GM18858 (cell line): ENCODE measurements around the gene OR2T33.
A peak's percentile ranks its signal among the peaks of the same experiment; 100 is the strongest.
"Not testable (repeated sequence)": the region's sequence is repeated elsewhere in the genome, so short reads cannot be mapped to it uniquely, and the experiment has no call there.

Experiments
- ATAC-seq: cut with Tn5 transposase; IDR thresholded peaks from one replicate; pipeline ENCODE4 v1.9.1; 2021; ENCODE audit not compliant: unreplicated experiment

The OR2T33 gene, protein sequence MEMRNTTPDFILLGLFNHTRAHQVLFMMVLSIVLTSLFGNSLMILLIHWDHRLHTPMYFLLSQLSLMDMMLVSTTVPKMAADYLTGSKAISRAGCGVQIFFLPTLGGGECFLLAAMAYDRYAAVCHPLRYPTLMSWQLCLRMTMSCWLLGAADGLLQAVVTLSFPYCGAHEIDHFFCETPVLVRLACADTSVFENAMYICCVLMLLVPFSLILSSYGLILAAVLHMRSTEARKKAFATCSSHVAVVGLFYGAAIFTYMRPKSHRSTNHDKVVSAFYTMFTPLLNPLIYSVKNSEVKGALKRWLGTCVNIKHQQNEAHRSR

DNA sequence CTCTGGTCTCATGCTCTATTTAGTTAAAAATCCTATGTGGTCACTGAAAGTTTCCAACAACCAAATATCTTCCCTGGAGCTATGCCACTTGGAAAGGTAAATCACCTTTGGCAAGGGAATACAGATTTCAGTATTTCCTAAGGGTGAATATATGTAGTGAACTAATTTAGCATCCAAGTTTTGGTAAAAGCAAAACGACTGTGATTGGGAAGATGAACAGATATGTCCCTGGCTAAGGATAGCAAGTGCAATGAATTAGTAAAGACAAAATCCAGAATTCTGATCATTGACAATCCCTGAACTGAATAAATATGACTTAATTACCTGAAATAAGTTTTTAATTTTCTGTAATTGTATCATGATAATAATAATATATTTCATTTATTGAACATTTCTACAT lies at the start of gene OR2T33:
TSS of gene OR2T33 (minus strand) at position 101 of the 400 bp plus-strand sequence. CDS start 4,162 bp downstream, outside the sequence.
- ATAC-seq = no peak

GRCh38 chr1:248324468-248324867 lies 46.7 kb upstream of the OR2T33 start, which contains the start of gene OR2M7:
OR2M7 (minus strand) TSS chr1:248324568; CDS start chr1:248324568, 0 bp downstream.
- ATAC-seq = no peak

- no peak for ATAC-seq
Observed at GRCh38 chr1:248316796-248317195, 39.0 kb upstream of the OR2T33 start.

DNA sequence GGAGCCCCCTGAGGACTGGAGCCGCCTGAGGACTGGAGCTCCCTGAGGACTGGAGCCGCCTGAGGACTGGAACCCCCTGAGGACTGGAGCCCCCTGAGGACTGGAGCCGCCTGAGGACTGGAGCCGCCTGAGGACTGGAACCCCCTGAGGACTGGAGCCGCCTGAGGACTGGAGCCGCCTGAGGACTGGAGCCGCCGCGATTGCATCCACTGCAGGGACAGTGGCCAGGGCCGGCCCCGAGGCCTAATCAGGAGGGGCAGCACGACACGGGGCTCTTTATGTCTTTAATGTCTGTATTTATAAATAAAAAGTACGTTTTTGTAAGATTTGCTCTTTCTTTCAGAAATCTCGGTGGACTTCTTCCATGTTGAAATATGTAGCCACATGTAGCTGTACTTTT lies 29.0 kb upstream of the OR2T33 start:
- ATAC-seq = not testable (repeated sequence)

DNA sequence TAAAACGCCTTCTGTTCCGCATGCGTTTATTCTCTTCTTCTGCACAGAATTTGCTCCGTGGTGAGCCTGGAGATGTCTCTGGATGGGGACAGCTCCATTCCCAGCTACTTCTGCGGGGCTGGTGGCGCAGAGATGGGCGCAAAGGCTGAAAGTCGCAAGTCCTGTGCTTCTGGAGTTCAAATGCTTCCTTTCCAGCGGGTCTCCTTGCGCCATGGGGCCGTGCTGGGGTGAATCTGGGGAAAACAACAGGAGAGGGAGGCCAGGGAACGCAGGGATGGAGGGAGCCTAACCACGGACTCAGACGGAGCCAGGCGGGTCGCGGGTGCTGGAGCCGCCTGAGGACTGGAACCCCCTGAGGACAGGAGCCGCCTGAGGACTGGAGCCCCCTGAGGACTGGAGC lies 28.3 kb upstream of the OR2T33 start:
- no peak for ATAC-seq

- ATAC-seq = not testable (repeated sequence)
Observed at GRCh38 chr1:248305672-248306071, 27.9 kb upstream of the OR2T33 start.

GRCh38 chr1:248303324-248303723 lies 25.5 kb upstream of the OR2T33 start, which contains the start of gene OR2T12:
OR2T12 (minus strand) TSS chr1:248303424; CDS start chr1:248295578, 7,846 bp downstream.
- no peak for ATAC-seq

DNA sequence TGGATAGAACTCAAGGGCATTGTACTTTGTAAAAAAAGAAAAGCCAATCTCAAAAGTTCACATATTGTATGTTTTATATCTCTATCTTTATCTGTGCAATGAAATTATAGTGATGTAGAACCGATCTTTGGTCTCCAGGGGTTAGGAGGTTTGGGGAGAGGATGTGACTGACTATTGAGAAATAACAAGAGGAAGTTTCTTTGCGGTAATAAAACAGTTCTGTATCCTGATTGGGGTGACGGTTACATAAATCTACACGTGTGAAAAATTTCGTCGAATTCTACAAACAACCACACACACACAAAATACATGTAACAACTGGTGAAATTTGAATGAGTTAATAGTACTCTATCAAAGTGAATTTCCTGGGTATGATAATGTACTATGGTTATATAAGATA lies 10.6 kb upstream of the OR2T33 start:
- no peak for ATAC-seq

GRCh38 chr1:248273225-248273624 lies 4.6 kb downstream of the OR2T33 start:
- not testable (repeated sequence) for ATAC-seq

DNA sequence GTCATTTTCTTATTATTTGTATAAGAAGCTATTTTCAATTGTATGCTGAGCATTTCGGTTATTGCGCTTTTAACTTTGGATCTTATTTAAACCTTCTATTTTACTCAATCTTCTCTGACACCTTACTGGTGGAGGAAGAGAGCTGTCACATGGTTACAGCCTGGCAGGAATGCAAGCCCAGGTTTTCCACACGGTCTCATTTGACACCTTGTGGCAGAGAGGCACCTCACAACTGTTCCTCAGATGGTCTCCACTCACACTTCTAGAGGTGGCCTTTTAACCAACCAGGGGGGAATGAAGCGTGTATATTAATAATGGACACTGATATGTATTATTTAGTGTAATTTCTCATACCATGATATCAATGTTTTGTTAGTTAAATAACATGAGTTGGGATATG lies 9.6 kb downstream of the OR2T33 start:
- ATAC-seq = no peak

- ATAC-seq = not testable (repeated sequence)
Observed at GRCh38 chr1:248259309-248259708, 18.5 kb downstream of the OR2T33 start.

DNA sequence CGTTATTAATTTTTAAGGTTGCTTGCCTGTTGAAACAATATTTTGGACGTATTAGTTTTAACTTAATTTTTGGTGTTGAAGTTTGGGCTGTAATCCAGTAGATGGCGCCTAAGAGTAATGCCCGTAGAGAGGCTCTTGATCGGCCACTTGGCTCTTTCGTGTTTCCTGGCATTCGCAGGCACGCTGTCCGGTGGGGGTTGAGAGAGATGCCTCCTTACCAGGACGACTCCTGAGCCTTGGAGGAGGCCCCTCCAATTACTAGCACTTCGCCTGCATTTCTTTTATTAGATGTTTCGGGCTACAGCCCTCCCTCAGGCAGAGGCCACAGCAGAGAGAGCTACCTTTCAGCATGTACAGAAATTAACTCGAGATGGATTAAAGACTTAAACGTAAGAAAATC lies 34.6 kb downstream of the OR2T33 start:
- peak; percentile 85 for ATAC-seq

- no peak for ATAC-seq
Observed at GRCh38 chr1:248239478-248239877, 38.3 kb downstream of the OR2T33 start.

DNA sequence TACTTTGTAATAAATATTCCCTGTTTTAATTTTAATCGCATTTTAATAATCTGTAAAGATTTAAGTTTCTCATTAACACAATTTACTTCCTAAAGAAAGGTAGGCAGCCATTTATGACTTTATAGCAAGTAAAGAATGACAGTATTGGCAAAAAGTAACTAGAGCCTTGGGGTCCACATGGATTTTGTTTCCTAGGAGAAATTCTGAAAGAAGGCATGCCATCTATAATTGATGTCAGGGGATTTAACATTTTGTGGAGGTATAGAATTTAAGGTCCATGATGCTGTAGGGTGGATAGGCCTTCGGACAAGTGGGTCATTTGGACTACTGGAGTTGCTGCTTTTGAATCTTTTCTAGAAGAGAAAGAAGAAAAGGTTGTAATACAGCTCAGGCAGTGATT lies 46.7 kb downstream of the OR2T33 start, which contains the start of gene OR2M4:
TSS of gene OR2M4 (plus strand) at position 301 of the 400 bp plus-strand sequence. CDS start 7,512 bp downstream, outside the sequence.
- no peak for ATAC-seq

- ATAC-seq = no peak
Observed at GRCh38 chr1:248229360-248229908, 48.3 kb downstream of the OR2T33 start.

GRCh38 chr1:248225537-248225936 lies 52.2 kb downstream of the OR2T33 start:
- no peak for ATAC-seq
